ENCODE data around the gene NKAIN1.

GRCh38 chr1:31148409-31148808, 91.3 kb downstream of the NKAIN1 start:
- TF ChIP-seq EZH2 (IDR thresholded peaks at IDR 0.05; ENCODE audit: borderline replicate concordance, low read depth, low read length, severe bottlenecking): no peak
- no peak for TF ChIP-seq CTCF (IDR thresholded peaks at IDR 0.05; ENCODE audit: extremely low read depth in 1 of 2, insufficient read depth in 1 of 2, low read depth in 1 of 2, low read length in 2 of 2)
- TF ChIP-seq POLR2A (IDR thresholded peaks at IDR 0.05; ENCODE audit: low read depth, low read length): no peak
- TF ChIP-seq POLR2AphosphoS5 (IDR thresholded peaks at IDR 0.05; ENCODE audit: insufficient read depth, low read depth, low read length): no peak
- TF ChIP-seq MAX (IDR thresholded peaks at IDR 0.05; ENCODE audit: insufficient read depth, insufficient read length): no peak
- no peak for TF ChIP-seq MYC (IDR thresholded peaks at IDR 0.05; ENCODE audit: low read depth, low read length)
- no peak for TF ChIP-seq FOS (IDR thresholded peaks at IDR 0.05; ENCODE audit: borderline replicate concordance, insufficient read depth, low read length)
- no peak for TF ChIP-seq GATA2 (IDR thresholded peaks at IDR 0.05; ENCODE audit: insufficient read depth, insufficient read length, low read depth, low read length)
- no peak for TF ChIP-seq JUN (IDR thresholded peaks at IDR 0.05; ENCODE audit: borderline replicate concordance, insufficient read depth, insufficient read length, low read depth)
